ENCODE data around the gene CHCHD1. TPM values are rescaled to one million over a fixed set of nuclear protein-coding genes. Genes with fewer than 3 reads are reported as not detected.

Gene CHCHD1
- total RNA-seq, 1 experiment from 2014 or later, result 36.6 TPM

DNA sequence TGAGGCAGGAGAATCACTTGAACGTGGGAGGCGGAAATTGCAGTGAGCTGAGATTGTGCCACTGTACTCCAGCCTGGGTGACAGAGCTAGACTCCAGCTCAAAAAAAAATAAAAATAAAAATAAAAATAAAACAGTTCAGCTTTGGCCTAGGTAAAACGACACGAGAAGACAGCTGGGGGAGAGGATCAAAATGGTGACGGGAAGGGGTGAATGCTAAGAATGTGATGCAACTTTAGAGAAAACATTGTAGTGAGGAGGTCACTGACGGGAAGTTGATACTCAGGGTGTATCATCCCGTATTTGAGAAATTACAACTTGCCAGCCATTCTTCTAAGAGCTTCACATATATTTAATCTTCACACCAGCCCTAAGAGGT is 28.5 kb downstream of the CHCHD1 start:
- intact Hi-C loops (cut with micrococcal nuclease), result no loop called here
- peak overlapping the region; percentile 71 to 81 for H3K4me3 ChIP-seq (replicated peaks in 1 of 2; ENCODE audit: low read depth in 1 of 2, low read length in 2 of 2)
- no peak for TF ChIP-seq ELF1 (IDR thresholded peaks at IDR 0.05; ENCODE audit: borderline replicate concordance, low read depth)
- no peak for TF ChIP-seq SRF (IDR thresholded peaks at IDR 0.05; ENCODE audit: low read depth)
- TF ChIP-seq, protein P1, sequence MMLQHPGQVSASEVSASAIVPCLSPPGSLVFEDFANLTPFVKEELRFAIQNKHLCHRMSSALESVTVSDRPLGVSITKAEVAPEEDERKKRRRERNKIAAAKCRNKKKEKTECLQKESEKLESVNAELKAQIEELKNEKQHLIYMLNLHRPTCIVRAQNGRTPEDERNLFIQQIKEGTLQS (IDR thresholded peaks at IDR 0.05), result no peak
- no peak for TF ChIP-seq SIN3A (IDR thresholded peaks at IDR 0.05; ENCODE audit: low read depth)
- H3K4me2 ChIP-seq (ENCODE audit: low read length), result peak overlapping the region; percentile 77
- no peak for DNase-seq (ENCODE audit: low read depth, low spot score)
- peaks cover 4 to 26% of the 10 kb centered on the region in 2 experiments; a peak in 3 of 4 replicates for H3K4me1 ChIP-seq (ENCODE audit: control insufficient read depth in 1 of 2, insufficient read depth in 2 of 2, low read length in 2 of 2)
- ATAC-seq, result no peak
- H3K27me3 ChIP-seq (ENCODE audit: insufficient read depth, low read length), result no peaks in the 10 kb centered on the region
- no peaks in the 10 kb centered on the region for H4K20me1 ChIP-seq (ENCODE audit: insufficient read depth)
- ChIA-PET RAD21 (ENCODE audit: low non-redundant PET in 1 of 2, low total read pairs in 2 of 2, uncharacterized antibody in 2 of 2, unreplicated experiment in 2 of 2) (no interaction called here), POLR2A (interaction anchor here (0.7 to 1.4 kb wide), 2 partner anchors 24 to 38 kb away, joined by 3 read pairs; a partner anchor contains a TSS), CTCF (no interaction called here)
- H3K27ac ChIP-seq (ENCODE audit: low read depth, low read length), result no peak overlapping the region
- no peak overlapping the region for H2AFZ ChIP-seq (ENCODE audit: low read depth, low read length, poor library complexity, severe bottlenecking)
- H3K9ac ChIP-seq (ENCODE audit: low read length), result peak overlapping the region; percentile 78
- no peaks in the 10 kb centered on the region for H3K9me2 ChIP-seq (ENCODE audit: insufficient read depth)
- H3K79me2 ChIP-seq (ENCODE audit: insufficient read depth, low read length), result peaks cover 5% of the 10 kb centered on the region; the same call in 1 of the 2 replicates
- peaks cover 8 to 19% of the 10 kb centered on the region in 2 experiments; a peak in 3 of 4 replicates for H3K36me3 ChIP-seq (ENCODE audit: control insufficient read depth in 1 of 2, insufficient read depth in 2 of 2, low read length in 2 of 2)
- no peaks in the 10 kb centered on the region for H3K9me3 ChIP-seq (ENCODE audit: control insufficient read depth in 1 of 2, insufficient read depth in 1 of 2, low read depth in 1 of 2, low read length in 2 of 2)
- no TSS peak for BruUV-seq (replicated peaks)

DNA sequence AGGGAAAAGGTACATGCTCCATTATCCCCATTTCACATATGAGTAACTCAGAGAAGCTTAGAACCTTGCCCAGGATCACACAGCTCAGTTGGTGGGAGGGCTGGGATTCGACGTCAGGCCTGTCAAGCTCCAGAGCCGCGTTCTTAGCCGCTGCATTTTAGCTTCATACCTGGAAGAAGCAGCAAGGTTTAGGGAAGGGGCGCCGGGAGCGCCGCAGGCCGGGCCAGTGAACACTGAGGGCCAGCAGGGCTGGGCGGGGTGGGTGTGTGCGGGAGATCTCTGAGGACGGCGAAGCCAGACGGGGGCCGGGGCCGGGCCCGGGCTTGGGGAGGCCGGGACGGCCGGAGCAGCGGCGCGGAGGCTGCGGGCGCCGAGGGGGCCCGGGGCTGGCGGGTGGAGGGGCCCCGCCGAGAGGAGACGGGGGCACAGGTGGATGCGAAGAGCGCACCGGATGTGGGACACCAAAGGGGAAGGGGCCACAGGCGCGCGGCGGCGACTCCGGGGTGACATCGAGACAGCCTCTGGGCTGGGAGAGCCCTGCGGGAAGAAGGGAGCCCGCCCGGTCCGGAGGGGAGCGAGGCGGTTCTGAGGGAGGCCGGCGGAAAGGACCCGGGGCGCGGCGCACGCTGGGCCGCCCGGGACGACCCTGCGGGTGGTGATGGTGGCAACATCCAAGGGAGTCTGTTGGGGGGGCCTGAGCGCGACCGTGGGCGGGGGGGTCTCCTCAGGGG is 29.1 kb downstream of the CHCHD1 start:
- H3K36me3 ChIP-seq (ENCODE audit: control insufficient read depth in 1 of 2, insufficient read depth in 2 of 2, low read length in 2 of 2), result peaks cover 3 to 19% of the 10 kb centered on the region in 2 experiments; a peak in 2 of 4 replicates
- no peak for TF ChIP-seq TCF7L2 (IDR thresholded peaks at IDR 0.05; ENCODE audit: borderline replicate concordance, extremely low read depth, insufficient read depth, insufficient read length)
- TF ChIP-seq SRF (IDR thresholded peaks at IDR 0.05; ENCODE audit: low read depth), result no peak
- TF ChIP-seq CEBPB (IDR thresholded peaks at IDR 0.05; ENCODE audit: low read depth), result no peak
- no peak for TF ChIP-seq ZFX (IDR thresholded peaks at IDR 0.05)
- TF ChIP-seq RAD21 (IDR thresholded peaks at IDR 0.05; ENCODE audit: low read depth), result no peak
- no peak for TF ChIP-seq SIN3A (IDR thresholded peaks at IDR 0.05; ENCODE audit: low read depth)
- no peak for TF ChIP-seq CBX3 (IDR thresholded peaks at IDR 0.05; ENCODE audit: low read depth)
- TF ChIP-seq, protein P2, sequence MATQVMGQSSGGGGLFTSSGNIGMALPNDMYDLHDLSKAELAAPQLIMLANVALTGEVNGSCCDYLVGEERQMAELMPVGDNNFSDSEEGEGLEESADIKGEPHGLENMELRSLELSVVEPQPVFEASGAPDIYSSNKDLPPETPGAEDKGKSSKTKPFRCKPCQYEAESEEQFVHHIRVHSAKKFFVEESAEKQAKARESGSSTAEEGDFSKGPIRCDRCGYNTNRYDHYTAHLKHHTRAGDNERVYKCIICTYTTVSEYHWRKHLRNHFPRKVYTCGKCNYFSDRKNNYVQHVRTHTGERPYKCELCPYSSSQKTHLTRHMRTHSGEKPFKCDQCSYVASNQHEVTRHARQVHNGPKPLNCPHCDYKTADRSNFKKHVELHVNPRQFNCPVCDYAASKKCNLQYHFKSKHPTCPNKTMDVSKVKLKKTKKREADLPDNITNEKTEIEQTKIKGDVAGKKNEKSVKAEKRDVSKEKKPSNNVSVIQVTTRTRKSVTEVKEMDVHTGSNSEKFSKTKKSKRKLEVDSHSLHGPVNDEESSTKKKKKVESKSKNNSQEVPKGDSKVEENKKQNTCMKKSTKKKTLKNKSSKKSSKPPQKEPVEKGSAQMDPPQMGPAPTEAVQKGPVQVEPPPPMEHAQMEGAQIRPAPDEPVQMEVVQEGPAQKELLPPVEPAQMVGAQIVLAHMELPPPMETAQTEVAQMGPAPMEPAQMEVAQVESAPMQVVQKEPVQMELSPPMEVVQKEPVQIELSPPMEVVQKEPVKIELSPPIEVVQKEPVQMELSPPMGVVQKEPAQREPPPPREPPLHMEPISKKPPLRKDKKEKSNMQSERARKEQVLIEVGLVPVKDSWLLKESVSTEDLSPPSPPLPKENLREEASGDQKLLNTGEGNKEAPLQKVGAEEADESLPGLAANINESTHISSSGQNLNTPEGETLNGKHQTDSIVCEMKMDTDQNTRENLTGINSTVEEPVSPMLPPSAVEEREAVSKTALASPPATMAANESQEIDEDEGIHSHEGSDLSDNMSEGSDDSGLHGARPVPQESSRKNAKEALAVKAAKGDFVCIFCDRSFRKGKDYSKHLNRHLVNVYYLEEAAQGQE (IDR thresholded peaks at IDR 0.05; ENCODE audit: low read depth), result no peak
- TF ChIP-seq, protein P3, sequence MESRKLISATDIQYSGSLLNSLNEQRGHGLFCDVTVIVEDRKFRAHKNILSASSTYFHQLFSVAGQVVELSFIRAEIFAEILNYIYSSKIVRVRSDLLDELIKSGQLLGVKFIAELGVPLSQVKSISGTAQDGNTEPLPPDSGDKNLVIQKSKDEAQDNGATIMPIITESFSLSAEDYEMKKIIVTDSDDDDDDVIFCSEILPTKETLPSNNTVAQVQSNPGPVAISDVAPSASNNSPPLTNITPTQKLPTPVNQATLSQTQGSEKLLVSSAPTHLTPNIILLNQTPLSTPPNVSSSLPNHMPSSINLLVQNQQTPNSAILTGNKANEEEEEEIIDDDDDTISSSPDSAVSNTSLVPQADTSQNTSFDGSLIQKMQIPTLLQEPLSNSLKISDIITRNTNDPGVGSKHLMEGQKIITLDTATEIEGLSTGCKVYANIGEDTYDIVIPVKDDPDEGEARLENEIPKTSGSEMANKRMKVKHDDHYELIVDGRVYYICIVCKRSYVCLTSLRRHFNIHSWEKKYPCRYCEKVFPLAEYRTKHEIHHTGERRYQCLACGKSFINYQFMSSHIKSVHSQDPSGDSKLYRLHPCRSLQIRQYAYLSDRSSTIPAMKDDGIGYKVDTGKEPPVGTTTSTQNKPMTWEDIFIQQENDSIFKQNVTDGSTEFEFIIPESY (IDR thresholded peaks at IDR 0.05; ENCODE audit: extremely low read depth, insufficient replicate concordance, low read length), result no peak
- no peak for TF ChIP-seq EZH2phosphoT487 (IDR thresholded peaks at IDR 0.05; ENCODE audit: borderline replicate concordance)
- TF ChIP-seq SP1 (IDR thresholded peaks at IDR 0.05; ENCODE audit: low read depth), result no peak
- no peak for TF ChIP-seq JUND (IDR thresholded peaks at IDR 0.05)

More for the DNA sequence above, 29.1 kb downstream of the CHCHD1 start:
- Histone ChIP-seq H3K4me2 (ENCODE audit: low read length) (peak overlapping the region; percentile 77), H3K9ac (ENCODE audit: low read length) (peak overlapping the region; percentile 78), H3K4me1 (ENCODE audit: control insufficient read depth in 1 of 2, insufficient read depth in 2 of 2, low read length in 2 of 2) (peaks cover 4 to 26% of the 10 kb centered on the region in 2 experiments; a peak in 3 of 4 replicates), H2AFZ (ENCODE audit: low read depth, low read length, poor library complexity, severe bottlenecking) (no peak overlapping the region), H4K20me1 (ENCODE audit: insufficient read depth) (no peaks in the 10 kb centered on the region), H3K27ac (ENCODE audit: low read depth, low read length) (peak overlapping the region; percentile 89), H3K4me3 (replicated peaks in 1 of 2; ENCODE audit: low read depth in 1 of 2, low read length in 2 of 2) (peak overlapping the region; percentile 71 to 81), H3K9me3 (ENCODE audit: control insufficient read depth in 1 of 2, insufficient read depth in 1 of 2, low read depth in 1 of 2, low read length in 2 of 2) (no peaks in the 10 kb centered on the region), H3K79me2 (ENCODE audit: insufficient read depth, low read length) (peaks cover 5% of the 10 kb centered on the region; the same call in 1 of the 2 replicates), H3K27me3 (ENCODE audit: insufficient read depth, low read length) (no peaks in the 10 kb centered on the region), H3K9me2 (ENCODE audit: insufficient read depth) (no peaks in the 10 kb centered on the region)
- BruUV-seq (replicated peaks), result no TSS peak
- CTCF ChIA-PET, result no interaction called here
- POLR2A ChIA-PET, result interaction anchor here (0.7 to 1.4 kb wide), 2 partner anchors 25 to 39 kb away, joined by 3 read pairs; a partner anchor contains a TSS
- DNase-seq (ENCODE audit: low read depth, low spot score) (no peak), ATAC-seq (peak; percentile 45)
- intact Hi-C loops (cut with micrococcal nuclease), result no loop called here
- RAD21 ChIA-PET (ENCODE audit: low non-redundant PET in 1 of 2, low total read pairs in 2 of 2, uncharacterized antibody in 2 of 2, unreplicated experiment in 2 of 2), result no interaction called here
